Nephron progenitor cell (in vitro differentiated cells): ENCODE results near the gene ANXA11.

ENCODE experiments used
- DNase-seq: peaks from one replicate; pipeline ENCODE4 v3.0.0; 2021
- H3K27ac Mint-ChIP-seq: 2 replicates; pipeline ENCODE4 v1.8.0; 2021; ENCODE audit warnings: mild to moderate bottlenecking, moderate library complexity, mixed read lengths
- H3K27me3 Mint-ChIP-seq: 2 replicates; pipeline ENCODE4 v1.8.0; 2021; ENCODE audit warnings: mild to moderate bottlenecking, low read depth, mixed read lengths; ENCODE audit not compliant: poor library complexity
- H3K36me3 Mint-ChIP-seq: 2 replicates; pipeline ENCODE4 v1.8.0; 2021; ENCODE audit warnings: low read depth, mixed read lengths
- H3K4me1 Mint-ChIP-seq: 2 replicates; pipeline ENCODE4 v1.8.0; 2021; ENCODE audit warnings: mixed read lengths
- H3K4me3 Mint-ChIP-seq: 2 replicates; pipeline ENCODE4 v1.8.0; 2021; ENCODE audit warnings: mild to moderate bottlenecking, moderate library complexity, mixed read lengths
- H3K9me3 Mint-ChIP-seq: 2 replicates; pipeline ENCODE4 v1.8.0; 2021; ENCODE audit warnings: mild to moderate bottlenecking, moderate library complexity, mixed read lengths
- CTCF ChIP-seq: fragments of 200-600 bp; sonication (generic); IDR thresholded peaks from 2 replicates; pipeline ENCODE4 v1.5.0; 2021; ENCODE audit warnings: antibody characterized with exemption

The ANXA11 gene

GRCh38 chr10:80176526-80176925 lies 28.8 kb downstream of the ANXA11 start:
- H3K27me3 Mint-ChIP-seq: no peaks in the 10 kb centered on the region
- no peak overlapping the region for H3K4me3 Mint-ChIP-seq
- no peaks in the 10 kb centered on the region for H3K9me3 Mint-ChIP-seq
- DNase-seq: no peak
- H3K36me3 Mint-ChIP-seq: no peaks in the 10 kb centered on the region
- peak overlapping the region; percentile 82 for H3K27ac Mint-ChIP-seq
- no peak for TF ChIP-seq CTCF
- H3K4me1 Mint-ChIP-seq: peaks cover 26% of the 10 kb centered on the region

- no peak overlapping the region for H3K4me3 Mint-ChIP-seq
- no peaks in the 10 kb centered on the region for H3K36me3 Mint-ChIP-seq
- TF ChIP-seq CTCF: no peak
- no peaks in the 10 kb centered on the region for H3K27me3 Mint-ChIP-seq
- DNase-seq: no peak
- H3K4me1 Mint-ChIP-seq: peaks cover 29% of the 10 kb centered on the region
- no peak overlapping the region for H3K27ac Mint-ChIP-seq
- H3K9me3 Mint-ChIP-seq: no peaks in the 10 kb centered on the region
Observed at GRCh38 chr10:80174641-80175395, 30.5 kb downstream of the ANXA11 start.

GRCh38 chr10:80173466-80173865 lies 31.9 kb downstream of the ANXA11 start:
- H3K4me3 Mint-ChIP-seq: no peak overlapping the region
- no peak overlapping the region for H3K27ac Mint-ChIP-seq
- DNase-seq: no peak
- TF ChIP-seq CTCF: no peak
- peaks cover 32% of the 10 kb centered on the region for H3K4me1 Mint-ChIP-seq
- no peaks in the 10 kb centered on the region for H3K36me3 Mint-ChIP-seq
- H3K27me3 Mint-ChIP-seq: no peaks in the 10 kb centered on the region
- H3K9me3 Mint-ChIP-seq: no peaks in the 10 kb centered on the region

- no peak overlapping the region for H3K27ac Mint-ChIP-seq
- no peak overlapping the region for H3K4me3 Mint-ChIP-seq
- H3K36me3 Mint-ChIP-seq: no peaks in the 10 kb centered on the region
- no peaks in the 10 kb centered on the region for H3K27me3 Mint-ChIP-seq
- no peak for TF ChIP-seq CTCF
- H3K9me3 Mint-ChIP-seq: no peaks in the 10 kb centered on the region
- DNase-seq: no peak
- H3K4me1 Mint-ChIP-seq: peaks cover 26% of the 10 kb centered on the region
Observed at GRCh38 chr10:80172896-80173295, 32.4 kb downstream of the ANXA11 start.

- Mint-ChIP-seq H3K4me3 (no peak overlapping the region), H3K36me3 (no peaks in the 10 kb centered on the region), H3K27ac (no peak overlapping the region), H3K27me3 (no peaks in the 10 kb centered on the region), H3K4me1 (peaks cover 20% of the 10 kb centered on the region), H3K9me3 (no peaks in the 10 kb centered on the region)
- TF ChIP-seq CTCF: no peak
- no peak for DNase-seq
Observed at GRCh38 chr10:80171248-80171660, 34.1 kb downstream of the ANXA11 start.

- Mint-ChIP-seq H3K27ac (no peak overlapping the region), H3K36me3 (no peaks in the 10 kb centered on the region), H3K9me3 (no peaks in the 10 kb centered on the region), H3K4me1 (peaks cover 26% of the 10 kb centered on the region), H3K4me3 (no peak overlapping the region), H3K27me3 (no peaks in the 10 kb centered on the region)
- DNase-seq: no peak
- no peak for TF ChIP-seq CTCF
Observed at GRCh38 chr10:80170641-80171040, 34.7 kb downstream of the ANXA11 start.
